ENCODE results near the gene PDZD4.

The PDZD4 gene

DNA sequence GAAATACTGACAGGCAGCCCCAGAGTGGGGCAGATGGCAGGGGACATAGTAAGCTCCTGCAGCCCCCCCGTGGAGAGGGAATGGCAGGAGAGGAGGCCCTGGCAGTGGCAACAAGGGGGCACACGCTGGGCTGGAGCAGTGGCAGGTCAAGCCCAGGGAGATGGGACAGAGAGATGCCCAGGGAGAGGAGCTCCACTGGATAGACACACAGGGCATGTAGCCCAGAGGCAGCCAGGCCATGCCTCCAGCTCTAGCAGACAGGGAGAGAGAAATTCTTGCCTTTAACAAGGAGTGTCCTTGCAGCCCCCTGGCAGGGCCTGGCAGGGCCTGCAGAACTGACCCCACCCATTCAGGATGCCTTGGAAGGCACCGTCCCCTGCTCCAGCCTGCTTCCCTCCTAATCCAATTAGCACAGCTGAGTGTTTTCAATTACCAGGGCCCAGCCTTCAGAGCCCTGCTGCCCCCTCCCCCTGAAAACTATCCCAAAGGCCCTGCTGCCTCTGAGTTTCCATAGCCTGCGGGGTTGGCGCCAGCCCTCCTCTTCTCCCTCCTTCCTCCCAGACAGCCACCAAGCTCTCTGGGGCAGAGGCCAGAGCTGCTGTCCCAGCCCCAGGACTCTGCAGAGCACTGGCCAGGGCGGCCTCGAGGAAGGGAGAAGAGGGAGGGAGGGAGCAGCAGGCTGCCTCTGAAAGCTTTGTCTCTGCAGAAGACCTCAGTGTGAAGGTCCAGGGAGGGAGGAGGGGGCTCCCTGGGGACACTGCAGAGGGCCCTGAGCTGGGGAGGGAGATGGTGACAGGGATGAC, 43.1 kb upstream of the PDZD4 start:
- no peaks in the 10 kb centered on the region for H3K9me3 ChIP-seq (ENCODE audit: control insufficient read depth, low read length)
- WGBS, 2 experiments (ENCODE audit: insufficient coverage in 2 of 2), result 29 to 60% methylated on average over 1 to 2 of the region's 7 CpGs
- peaks cover 15% of the 10 kb centered on the region for H3K4me1 ChIP-seq (ENCODE audit: control insufficient read depth, insufficient read depth, low read length, poor library complexity, severe bottlenecking)
- no peak overlapping the region for H3K27ac ChIP-seq (ENCODE audit: low read depth, low read length, severe bottlenecking)
- H3K4me3 ChIP-seq (ENCODE audit: extremely low read depth, insufficient read depth, low read length, poor library complexity, severe bottlenecking), result no peak overlapping the region
- H3K36me3 ChIP-seq (ENCODE audit: control insufficient read depth, insufficient read depth, low read length), result peaks cover 26% of the 10 kb centered on the region

DNA sequence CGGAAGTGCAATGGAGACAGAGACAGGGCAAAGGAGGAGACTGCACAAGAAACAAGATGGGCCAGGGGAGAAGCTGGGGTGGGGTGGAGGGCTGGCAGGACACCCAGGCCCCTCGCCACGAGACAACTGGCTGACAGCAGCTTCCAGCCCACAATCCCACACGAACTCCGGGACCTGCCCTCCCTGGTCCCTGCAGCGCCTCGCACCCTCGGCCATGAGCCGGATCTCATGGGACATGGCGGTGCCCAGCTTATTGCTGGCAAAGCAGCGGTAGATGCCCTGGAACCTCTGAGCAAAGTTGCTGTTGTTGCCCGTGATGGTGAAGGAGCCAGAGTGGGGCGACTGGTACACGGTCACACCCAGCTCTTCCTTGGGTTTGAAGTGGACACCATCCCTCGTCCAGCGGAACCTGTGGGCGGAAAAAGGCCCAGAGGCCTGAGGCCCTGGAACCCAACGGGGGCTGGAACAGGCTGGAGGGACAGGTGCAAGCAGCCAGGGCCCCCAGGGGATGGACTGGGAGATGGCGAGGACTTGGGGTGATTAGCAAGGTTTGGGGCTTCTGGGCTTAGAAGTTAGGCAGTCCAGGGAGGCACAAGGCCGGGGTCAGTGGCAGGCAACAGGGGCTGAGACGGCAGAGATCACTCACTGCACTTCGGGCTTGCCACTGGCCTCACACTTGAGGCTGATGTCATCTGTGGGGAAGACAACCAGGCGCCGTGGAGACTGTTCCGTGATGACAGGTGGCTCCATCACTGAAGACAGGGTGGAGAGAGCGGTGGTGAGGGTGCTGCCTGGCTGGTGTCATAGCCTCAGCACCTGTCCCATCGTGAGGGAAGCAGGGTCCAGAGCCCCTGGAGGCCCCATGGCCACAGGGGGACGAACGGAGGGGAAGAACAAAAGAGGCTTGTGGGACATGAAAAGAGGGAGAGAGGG, 41.9 kb upstream of the PDZD4 start:
- Histone ChIP-seq H3K36me3 (ENCODE audit: control insufficient read depth, insufficient read depth, low read length) (peaks cover 26% of the 10 kb centered on the region), H3K4me1 (ENCODE audit: control insufficient read depth, insufficient read depth, low read length, poor library complexity, severe bottlenecking) (peaks cover 5% of the 10 kb centered on the region), H3K27ac (ENCODE audit: low read depth, low read length, severe bottlenecking) (no peak overlapping the region), H3K4me3 (ENCODE audit: extremely low read depth, insufficient read depth, low read length, poor library complexity, severe bottlenecking) (no peak overlapping the region), H3K9me3 (ENCODE audit: control insufficient read depth, low read length) (no peaks in the 10 kb centered on the region)
- 91 to 95% methylated on average over 9 to 17 of the region's 29 CpGs for WGBS, 2 experiments (ENCODE audit: insufficient coverage in 2 of 2)

GRCh38 chrX:153871451-153871850, 41.1 kb upstream of the PDZD4 start:
- peaks cover 5% of the 10 kb centered on the region for H3K4me1 ChIP-seq (ENCODE audit: control insufficient read depth, insufficient read depth, low read length, poor library complexity, severe bottlenecking)
- no peaks in the 10 kb centered on the region for H3K9me3 ChIP-seq (ENCODE audit: control insufficient read depth, low read length)
- H3K4me3 ChIP-seq (ENCODE audit: extremely low read depth, insufficient read depth, low read length, poor library complexity, severe bottlenecking), result no peak overlapping the region
- WGBS, 2 experiments (ENCODE audit: insufficient coverage in 2 of 2), result 33% methylated on average over 3 of the region's 6 CpGs; no CpG with 5 or more reads in 1 of the 2 experiments
- peaks cover 26% of the 10 kb centered on the region for H3K36me3 ChIP-seq (ENCODE audit: control insufficient read depth, insufficient read depth, low read length)
- H3K27ac ChIP-seq (ENCODE audit: low read depth, low read length, severe bottlenecking), result no peak overlapping the region

DNA sequence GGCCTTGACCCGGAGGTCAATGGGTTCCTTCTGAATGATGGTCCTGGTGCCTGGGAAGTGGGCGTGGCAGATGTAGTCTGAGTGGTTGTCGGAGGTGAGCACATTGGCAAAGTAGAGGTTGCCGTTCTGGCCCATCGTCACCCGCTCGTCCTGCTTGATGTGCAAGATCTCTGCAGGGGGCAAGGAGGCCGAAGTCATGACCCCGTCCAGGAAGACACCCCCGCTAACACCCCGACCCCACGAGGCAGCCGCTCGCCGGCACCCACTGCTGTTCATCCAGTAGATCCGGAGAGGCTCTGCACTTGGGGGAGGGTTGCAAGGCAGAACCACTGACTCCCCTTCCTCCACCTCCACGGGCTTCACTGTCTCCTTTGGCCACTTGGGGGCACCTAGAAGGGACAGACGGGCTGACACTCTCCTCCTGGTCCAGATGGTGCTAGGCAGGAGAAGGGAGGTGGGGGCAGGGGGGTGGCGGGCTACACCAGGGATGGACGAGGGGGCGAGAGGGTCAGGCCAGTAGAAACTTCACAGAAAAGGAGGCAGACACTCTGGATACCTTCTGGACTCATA, 40.5 kb upstream of the PDZD4 start:
- no peaks in the 10 kb centered on the region for H3K9me3 ChIP-seq (ENCODE audit: control insufficient read depth, low read length)
- 85 to 87% methylated on average over 6 to 10 of the region's 21 CpGs for WGBS, 2 experiments (ENCODE audit: insufficient coverage in 2 of 2)
- peaks cover 28% of the 10 kb centered on the region for H3K36me3 ChIP-seq (ENCODE audit: control insufficient read depth, insufficient read depth, low read length)
- peaks cover 5% of the 10 kb centered on the region for H3K4me1 ChIP-seq (ENCODE audit: control insufficient read depth, insufficient read depth, low read length, poor library complexity, severe bottlenecking)
- no peak overlapping the region for H3K4me3 ChIP-seq (ENCODE audit: extremely low read depth, insufficient read depth, low read length, poor library complexity, severe bottlenecking)
- no peak overlapping the region for H3K27ac ChIP-seq (ENCODE audit: low read depth, low read length, severe bottlenecking)

DNA sequence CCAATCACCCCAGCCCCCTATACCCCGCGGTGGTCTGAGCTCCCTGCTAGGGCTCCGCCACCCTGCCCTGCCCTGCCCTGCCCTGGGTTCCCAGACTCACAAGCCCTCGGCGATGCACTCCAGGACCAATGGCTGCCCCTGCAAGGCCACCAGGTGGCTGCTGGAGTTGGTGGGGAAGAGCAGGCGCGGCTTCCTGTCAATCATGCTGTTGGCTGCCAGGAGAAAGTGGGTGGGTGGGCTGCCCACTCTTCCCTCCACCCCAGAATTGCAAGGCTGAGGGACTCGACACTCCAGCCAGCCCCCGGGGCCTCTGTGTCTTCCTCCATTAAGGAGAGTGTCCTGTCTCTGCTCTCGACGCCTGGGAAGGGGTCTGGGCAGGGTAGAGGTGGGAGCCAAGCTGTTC, 39.9 kb upstream of the PDZD4 start:
- Histone ChIP-seq H3K9me3 (ENCODE audit: control insufficient read depth, low read length) (no peaks in the 10 kb centered on the region), H3K4me3 (ENCODE audit: extremely low read depth, insufficient read depth, low read length, poor library complexity, severe bottlenecking) (no peak overlapping the region), H3K36me3 (ENCODE audit: control insufficient read depth, insufficient read depth, low read length) (peaks cover 33% of the 10 kb centered on the region), H3K4me1 (ENCODE audit: control insufficient read depth, insufficient read depth, low read length, poor library complexity, severe bottlenecking) (peaks cover 5% of the 10 kb centered on the region), H3K27ac (ENCODE audit: low read depth, low read length, severe bottlenecking) (no peak overlapping the region)
- 95 to 100% methylated on average over 4 of the region's 11 CpGs for WGBS, 2 experiments (ENCODE audit: insufficient coverage in 2 of 2)

- Histone ChIP-seq H3K4me3 (ENCODE audit: extremely low read depth, insufficient read depth, low read length, poor library complexity, severe bottlenecking) (no peak overlapping the region), H3K36me3 (ENCODE audit: control insufficient read depth, insufficient read depth, low read length) (peaks cover 33% of the 10 kb centered on the region), H3K4me1 (ENCODE audit: control insufficient read depth, insufficient read depth, low read length, poor library complexity, severe bottlenecking) (peaks cover 5% of the 10 kb centered on the region), H3K27ac (ENCODE audit: low read depth, low read length, severe bottlenecking) (no peak overlapping the region), H3K9me3 (ENCODE audit: control insufficient read depth, low read length) (no peaks in the 10 kb centered on the region)
- WGBS, 2 experiments (ENCODE audit: insufficient coverage in 2 of 2), result 93 to 97% methylated on average over 8 to 11 of the region's 31 CpGs
Measured at GRCh38 chrX:153869473-153870287, 39.3 kb upstream of the PDZD4 start.

- no peaks in the 10 kb centered on the region for H3K9me3 ChIP-seq (ENCODE audit: control insufficient read depth, low read length)
- peaks cover 37% of the 10 kb centered on the region for H3K36me3 ChIP-seq (ENCODE audit: control insufficient read depth, insufficient read depth, low read length)
- H3K4me1 ChIP-seq (ENCODE audit: control insufficient read depth, insufficient read depth, low read length, poor library complexity, severe bottlenecking), result peaks cover 5% of the 10 kb centered on the region
- no peak overlapping the region for H3K4me3 ChIP-seq (ENCODE audit: extremely low read depth, insufficient read depth, low read length, poor library complexity, severe bottlenecking)
- no peak overlapping the region for H3K27ac ChIP-seq (ENCODE audit: low read depth, low read length, severe bottlenecking)
- WGBS, 2 experiments (ENCODE audit: insufficient coverage in 2 of 2), result 94 to 98% methylated on average over 9 to 17 of the region's 26 CpGs
Measured at GRCh38 chrX:153868576-153869472, 38.5 kb upstream of the PDZD4 start.

GRCh38 chrX:153867671-153868070, 37.3 kb upstream of the PDZD4 start:
- H3K36me3 ChIP-seq (ENCODE audit: control insufficient read depth, insufficient read depth, low read length), result peaks cover 34% of the 10 kb centered on the region
- no peaks in the 10 kb centered on the region for H3K9me3 ChIP-seq (ENCODE audit: control insufficient read depth, low read length)
- WGBS, 2 experiments (ENCODE audit: insufficient coverage in 2 of 2), result 92% methylated on average over 3 of the region's 13 CpGs; no CpG with 5 or more reads in 1 of the 2 experiments
- peaks cover 5% of the 10 kb centered on the region for H3K4me1 ChIP-seq (ENCODE audit: control insufficient read depth, insufficient read depth, low read length, poor library complexity, severe bottlenecking)
- H3K27ac ChIP-seq (ENCODE audit: low read depth, low read length, severe bottlenecking), result no peak overlapping the region
- no peak overlapping the region for H3K4me3 ChIP-seq (ENCODE audit: extremely low read depth, insufficient read depth, low read length, poor library complexity, severe bottlenecking)

DNA sequence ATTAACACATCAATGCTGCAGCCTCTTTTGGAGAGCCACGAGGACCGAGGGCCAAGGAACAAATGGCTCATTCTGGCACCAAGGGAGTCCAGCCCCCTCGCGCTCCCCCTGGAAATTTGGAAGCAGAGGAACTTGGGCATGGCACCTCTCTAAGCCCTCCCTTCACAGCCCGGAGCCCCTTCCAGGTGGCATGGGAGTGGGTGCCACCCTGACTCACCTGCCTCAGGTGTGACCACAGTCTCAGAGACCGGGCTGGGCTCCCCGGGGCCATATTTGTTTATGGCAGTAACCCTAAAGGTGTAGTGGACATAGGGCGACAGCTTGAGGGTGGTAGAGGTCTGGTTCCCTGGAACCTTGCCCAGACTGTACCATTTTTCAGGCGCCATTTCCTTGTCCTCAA, 36.8 kb upstream of the PDZD4 start:
- WGBS, 2 experiments (ENCODE audit: insufficient coverage in 2 of 2), result no CpG with 5 or more reads among the region's 9 CpGs

More for the DNA sequence above, 36.8 kb upstream of the PDZD4 start:
- Histone ChIP-seq H3K4me3 (ENCODE audit: extremely low read depth, insufficient read depth, low read length, poor library complexity, severe bottlenecking) (no peak overlapping the region), H3K4me1 (ENCODE audit: control insufficient read depth, insufficient read depth, low read length, poor library complexity, severe bottlenecking) (peaks cover 1% of the 10 kb centered on the region), H3K9me3 (ENCODE audit: control insufficient read depth, low read length) (no peaks in the 10 kb centered on the region), H3K36me3 (ENCODE audit: control insufficient read depth, insufficient read depth, low read length) (peaks cover 36% of the 10 kb centered on the region), H3K27ac (ENCODE audit: low read depth, low read length, severe bottlenecking) (no peak overlapping the region)
